MM.1S (cell line): ENCODE measurements around the gene DNAJA4.
A peak's percentile ranks its signal among the peaks of the same experiment; 100 is the strongest.

ENCODE experiments used
- DNase-seq: peaks from one replicate; pipeline ENCODE4 v3.0.0-alpha.2; 2015
- H2AFZ ChIP-seq: fragments of 300-600 bp; sonication (generic); 2 replicates; pipeline ENCODE4 v1.6.0; 2016; ENCODE audit warnings: antibody characterized with exemption, low read length
- H3F3A ChIP-seq: fragments of 300-600 bp; sonication (generic); 2 replicates; pipeline ENCODE4 v1.6.1; 2016; ENCODE audit warnings: mild to moderate bottlenecking, antibody characterized with exemption, low read length, moderate library complexity, mixed read lengths; ENCODE audit not compliant: insufficient read depth
- H3K27ac ChIP-seq: fragments of 300-600 bp; sonication (generic); 2 replicates; pipeline ENCODE4 v1.5.1; 2016; ENCODE audit warnings: mild to moderate bottlenecking, low read length
- H3K27me3 ChIP-seq: fragments of 300-600 bp; sonication (generic); replicated peaks from 2 replicates; pipeline ENCODE4 v1.6.0; 2016; ENCODE audit warnings: low read length; ENCODE audit not compliant: insufficient read depth
- H3K36me3 ChIP-seq: fragments of 300-600 bp; sonication (generic); replicated peaks from 2 replicates; pipeline ENCODE4 v1.6.1; 2016; ENCODE audit warnings: mild to moderate bottlenecking, low read length, mixed read lengths; ENCODE audit not compliant: insufficient read depth
- H3K4me1 ChIP-seq: fragments of 300-600 bp; sonication (generic); 2 replicates; pipeline ENCODE4 v1.6.1; 2016; ENCODE audit warnings: low read length, mixed read lengths
- H3K4me2 ChIP-seq: fragments of 300-600 bp; sonication (generic); 2 replicates; pipeline ENCODE4 v1.6.0; 2016; ENCODE audit warnings: low read depth, low read length
- H3K4me3 ChIP-seq: fragments of 300-600 bp; sonication (generic); 2 replicates; pipeline ENCODE4 v1.5.1; 2016; ENCODE audit warnings: low read length, mixed read lengths
- H3K79me2 ChIP-seq: fragments of 300-600 bp; sonication (generic); 2 replicates; pipeline ENCODE4 v1.6.1; 2016; ENCODE audit warnings: mixed run types, low read length, mixed read lengths
- H3K9ac ChIP-seq: fragments of 300-600 bp; sonication (generic); 2 replicates; pipeline ENCODE4 v1.6.1; 2016; ENCODE audit warnings: low read length, mixed read lengths
- H3K9me2 ChIP-seq: fragments of 300-600 bp; sonication (generic); replicated peaks from 2 replicates; pipeline ENCODE4 v1.6.1; 2016; ENCODE audit warnings: mild to moderate bottlenecking, low read length, mixed read lengths; ENCODE audit not compliant: insufficient read depth
- H3K9me3 ChIP-seq: fragments of 300-600 bp; sonication (generic); replicated peaks from 2 replicates; pipeline ENCODE4 v1.6.1; 2016; ENCODE audit warnings: mild to moderate bottlenecking, low read length, mixed read lengths; ENCODE audit not compliant: insufficient read depth
- H4K20me1 ChIP-seq: fragments of 300-600 bp; sonication (generic); 2 replicates; pipeline ENCODE4 v1.6.1; 2016; ENCODE audit warnings: mild to moderate bottlenecking, low read length, moderate library complexity, mixed read lengths; ENCODE audit not compliant: insufficient read depth
- CTCF ChIP-seq: fragments of 300-600 bp; sonication (generic); IDR thresholded peaks from 2 replicates; pipeline ENCODE4 v1.5.1; 2016; ENCODE audit warnings: antibody characterized with exemption, low read length, mixed read lengths
- EZH2 ChIP-seq: fragments of 300-600 bp; sonication (generic); optimal IDR thresholded peaks from 2 replicates; pipeline ENCODE3; 2017; ENCODE audit warnings: low read depth, mild to moderate bottlenecking, antibody characterized with exemption, low read length, mixed read lengths
- EZH2phosphoT487 ChIP-seq: fragments of 300-600 bp; sonication (generic); IDR thresholded peaks from 2 replicates; pipeline ENCODE4 v1.6.1; 2018; ENCODE audit warnings: antibody characterized with exemption, low read length

DNAJA4 gene

GRCh38 chr15:78264304-78265136 lies at the start of gene DNAJA4:
Gene DNAJA4, plus strand, starts transcription at chr15:78264562. Its CDS starts 202 bp downstream, at chr15:78264764.
- no peaks in the 10 kb centered on the region for H3K9me2 ChIP-seq
- no peaks in the 10 kb centered on the region for H4K20me1 ChIP-seq
- H3K4me2 ChIP-seq, result peak within 1 kb of the TSS; percentile 55; the same call in 1 of the 2 replicates
- no peaks in the 10 kb centered on the region for H3K4me1 ChIP-seq
- no peak for TF ChIP-seq EZH2
- TF ChIP-seq EZH2phosphoT487, result no peak
- TF ChIP-seq CTCF, result no peak
- no peaks in the 10 kb centered on the region for H3K9me3 ChIP-seq
- no peaks in the 10 kb centered on the region for H3F3A ChIP-seq
- peak within 1 kb of the TSS; percentile 61; the same call in 1 of the 2 replicates for H2AFZ ChIP-seq
- H3K4me3 ChIP-seq, result peak within 1 kb of the TSS; percentile 31; the same call in 1 of the 2 replicates
- no peak within 1 kb of the TSS for H3K9ac ChIP-seq
- H3K27ac ChIP-seq, result no peak within 1 kb of the TSS
- H3K36me3 ChIP-seq, result no peaks in the 10 kb centered on the region
- H3K27me3 ChIP-seq, result peaks cover 10% of the 10 kb centered on the region
- no peaks in the 10 kb centered on the region for H3K79me2 ChIP-seq
- DNase-seq, result no peak

- no peaks in the 10 kb centered on the region for H3K9me3 ChIP-seq
- no peaks in the 10 kb centered on the region for H3K4me1 ChIP-seq
- H3K36me3 ChIP-seq, result no peaks in the 10 kb centered on the region
- H3K27ac ChIP-seq, result no peak overlapping the region
- no peaks in the 10 kb centered on the region for H3K79me2 ChIP-seq
- no peak overlapping the region for H3K9ac ChIP-seq
- no peak overlapping the region for H3K4me2 ChIP-seq
- H3F3A ChIP-seq, result no peaks in the 10 kb centered on the region
- no peaks in the 10 kb centered on the region for H4K20me1 ChIP-seq
- H3K9me2 ChIP-seq, result no peaks in the 10 kb centered on the region
- no peak overlapping the region for H2AFZ ChIP-seq
- DNase-seq, result no peak
- no peak overlapping the region for H3K4me3 ChIP-seq
- H3K27me3 ChIP-seq, result no peaks in the 10 kb centered on the region
- TF ChIP-seq CTCF (no peak), EZH2 (no peak), EZH2phosphoT487 (no peak)
Measured at GRCh38 chr15:78216276-78217104, 47.9 kb upstream of the DNAJA4 start.

- Histone ChIP-seq H3K4me3 (no peak overlapping the region), H4K20me1 (no peaks in the 10 kb centered on the region), H2AFZ (no peak overlapping the region), H3K27ac (no peak overlapping the region), H3K9me2 (no peaks in the 10 kb centered on the region), H3K9ac (no peak overlapping the region), H3K4me1 (peaks cover 11% of the 10 kb centered on the region), H3K79me2 (no peaks in the 10 kb centered on the region), H3F3A (no peaks in the 10 kb centered on the region), H3K9me3 (no peaks in the 10 kb centered on the region), H3K36me3 (no peaks in the 10 kb centered on the region), H3K4me2 (no peak overlapping the region), H3K27me3 (no peaks in the 10 kb centered on the region)
- DNase-seq, result no peak
- TF ChIP-seq EZH2phosphoT487, result no peak
- no peak for TF ChIP-seq CTCF
- TF ChIP-seq EZH2, result no peak
Measured at GRCh38 chr15:78220713-78221112, 43.6 kb upstream of the DNAJA4 start.
